GM18861 (cell line): Measurements from ENCODE around the gene RNASEH1.
"Not testable (repeated sequence)": the region's sequence is repeated elsewhere in the genome, so short reads cannot be mapped to it uniquely, and the experiment has no call there.

Source experiments
- ATAC-seq: cut with Tn5 transposase; IDR thresholded peaks from one replicate; pipeline ENCODE4 v1.9.1; 2021; ENCODE audit not compliant: unreplicated experiment

The RNASEH1 gene

GRCh38 chr2:3522961-3523421 lies 35.1 kb downstream of the RNASEH1 start:
- no peak for ATAC-seq

GRCh38 chr2:3520591-3520990 lies 37.5 kb downstream of the RNASEH1 start:
- ATAC-seq, result no peak

DNA sequence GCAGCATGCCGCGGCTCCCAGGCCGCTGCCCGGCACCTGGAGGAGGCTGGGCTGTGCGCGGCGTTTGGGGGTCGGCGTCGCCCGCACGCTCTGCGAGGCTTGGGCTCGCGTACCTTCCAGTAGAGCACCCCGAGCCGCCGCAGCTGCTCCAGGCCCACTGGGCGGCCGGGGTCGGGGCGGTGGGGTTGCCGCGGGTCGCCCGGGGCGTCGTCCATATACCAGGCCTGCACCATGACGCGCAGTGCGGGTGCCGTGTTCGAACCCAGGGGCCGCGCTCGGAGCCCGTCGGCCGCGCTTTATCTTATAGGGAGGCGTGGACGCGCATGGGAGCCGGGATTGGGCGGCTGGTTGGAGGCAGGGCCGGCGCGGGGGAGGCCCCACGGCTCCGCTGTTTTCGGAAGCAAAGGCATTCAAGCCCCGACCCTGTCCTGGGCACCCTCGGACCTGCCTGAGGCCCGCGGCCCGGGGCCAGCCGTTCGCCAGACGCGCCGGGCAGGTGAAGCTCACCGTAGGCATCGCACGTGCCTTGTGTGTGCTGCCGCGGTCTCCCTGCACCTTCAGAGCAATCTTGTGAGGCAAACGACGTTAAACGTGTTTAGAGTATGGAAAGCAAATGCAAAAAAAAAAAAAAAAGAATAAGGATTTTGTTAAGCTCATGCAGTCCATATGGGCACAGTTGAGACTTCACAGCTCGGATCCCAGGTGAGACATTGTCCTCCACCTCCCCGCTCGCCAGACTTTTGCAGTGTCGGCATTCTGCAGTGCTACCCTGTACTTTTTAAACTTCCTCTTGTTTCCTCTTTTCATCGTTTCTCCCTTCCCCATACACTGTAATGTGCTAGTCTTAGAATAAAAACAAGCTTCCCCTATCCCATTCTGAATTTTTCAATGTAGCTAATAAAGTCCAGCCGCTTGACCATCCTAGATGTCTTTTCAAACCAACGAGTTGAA lies 38.6 kb downstream of the RNASEH1 start, which contains the start of gene ADI1:
TSS of gene ADI1 (minus strand) at position 277 of the 951 bp plus-strand sequence. CDS start at position 233, 44 bp downstream.
- peak; percentile 51 for ATAC-seq

DNA sequence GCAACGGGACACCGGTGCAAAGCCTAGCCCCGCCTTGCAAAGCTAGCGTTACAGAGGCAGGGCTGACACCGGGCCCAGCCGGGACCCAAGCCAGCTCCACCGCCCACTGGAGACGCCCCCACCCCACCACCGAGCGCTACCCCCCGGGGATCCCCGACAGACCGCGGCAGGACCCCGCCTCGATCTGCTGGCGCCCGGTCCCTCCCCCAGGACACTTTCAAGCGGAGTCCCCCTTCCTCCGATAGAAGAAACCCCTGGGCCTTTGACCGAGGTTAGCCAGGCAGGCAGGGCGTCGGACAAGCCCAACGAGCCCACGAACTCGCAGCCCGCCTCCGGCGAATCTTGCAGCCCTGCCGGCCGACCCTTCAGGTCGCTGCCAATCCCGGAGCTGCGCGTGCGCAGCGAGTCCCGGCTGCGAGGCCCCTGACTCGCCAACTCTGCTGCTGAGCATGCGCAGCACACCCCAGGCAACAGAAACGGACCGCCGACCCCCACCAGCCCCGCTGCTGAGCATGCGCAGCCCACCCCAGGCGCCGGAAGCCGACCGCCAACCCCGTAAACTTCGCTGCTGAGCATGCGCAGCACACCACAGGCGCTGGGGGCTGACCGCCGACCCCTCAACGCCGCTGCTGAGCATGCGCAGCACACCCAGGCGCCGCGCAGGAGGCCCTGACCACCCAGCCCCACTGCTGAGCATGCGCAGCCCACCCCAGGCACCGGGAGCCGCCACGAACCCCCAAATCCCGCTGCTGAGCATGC lies 39.5 kb downstream of the RNASEH1 start:
- ATAC-seq, result peak; percentile 82

DNA sequence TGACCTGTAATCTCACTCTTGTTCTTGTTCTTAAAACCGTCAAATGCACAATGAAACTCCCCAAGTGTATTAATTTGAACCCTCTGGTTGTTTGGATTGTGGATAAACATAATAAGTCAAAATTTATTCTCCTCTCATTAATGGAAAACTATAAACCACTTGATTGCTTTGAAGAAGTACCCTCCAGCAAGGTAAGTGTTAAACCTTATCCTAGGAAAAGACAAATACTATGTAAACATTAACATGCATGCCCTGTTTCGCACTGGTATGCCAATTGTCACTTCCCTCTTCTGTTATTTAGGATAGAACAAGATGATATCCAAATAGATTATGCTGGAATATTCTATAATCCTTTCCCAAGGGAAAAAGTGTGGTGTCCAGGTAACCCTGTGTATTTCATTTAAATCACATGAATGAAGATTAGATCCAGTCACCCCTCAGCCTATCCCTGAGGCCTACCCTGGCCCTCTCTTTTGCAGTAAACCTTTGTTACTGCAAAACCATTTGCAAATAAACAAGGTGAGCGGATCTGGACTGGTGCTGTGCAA lies 40.1 kb downstream of the RNASEH1 start:
- ATAC-seq, result no peak

- no peak for ATAC-seq
These were observed 41.3 kb downstream of the RNASEH1 start for GRCh38 chr2:3516831-3517230.

DNA sequence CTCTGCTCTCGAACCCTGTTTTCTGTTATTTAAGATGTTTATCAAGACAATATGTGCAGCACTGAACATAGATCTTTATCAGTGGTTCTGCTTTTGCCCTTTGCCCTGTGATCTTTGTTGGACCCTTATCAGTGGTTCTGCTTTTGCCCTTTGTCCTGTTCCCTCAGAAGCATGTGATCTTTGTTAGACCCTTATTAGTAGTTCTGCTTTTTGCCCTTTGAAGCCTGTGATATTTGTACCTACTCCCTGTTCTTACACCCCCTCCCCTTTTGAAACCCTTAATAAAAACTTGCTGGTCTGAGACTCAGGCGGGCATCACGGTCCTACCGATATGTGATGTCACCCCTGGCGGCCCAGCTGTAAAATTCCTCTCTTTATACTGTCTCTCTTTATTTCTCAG lies 42.7 kb downstream of the RNASEH1 start:
- ATAC-seq, result not testable (repeated sequence)

GRCh38 chr2:3513026-3513810 lies 44.9 kb downstream of the RNASEH1 start:
- ATAC-seq, result no peak

GRCh38 chr2:3512086-3512485 lies 46.0 kb downstream of the RNASEH1 start:
- no peak for ATAC-seq

- ATAC-seq, result no peak
These were observed 52.4 kb downstream of the RNASEH1 start for GRCh38 chr2:3505771-3506170.

- no peak for ATAC-seq
These were observed 53.4 kb downstream of the RNASEH1 start for GRCh38 chr2:3504741-3505140.

- ATAC-seq, result no peak
These were observed 54.6 kb downstream of the RNASEH1 start for GRCh38 chr2:3503483-3503882.

DNA sequence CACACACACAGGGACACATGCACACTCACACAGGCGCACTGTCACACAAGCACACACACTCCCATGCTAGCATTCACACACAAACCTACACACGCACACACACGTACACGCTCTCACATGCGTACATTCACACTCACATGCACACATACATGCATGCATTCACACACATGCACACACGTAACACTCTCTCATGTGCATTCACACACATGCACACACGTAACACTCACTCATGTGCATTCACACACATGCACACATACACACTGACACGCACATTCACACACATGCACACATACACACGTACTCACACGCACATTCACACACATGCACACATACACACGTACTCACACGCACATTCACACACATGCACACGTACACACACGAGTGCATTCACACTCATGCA lies 55.1 kb downstream of the RNASEH1 start:
- ATAC-seq, result no peak

DNA sequence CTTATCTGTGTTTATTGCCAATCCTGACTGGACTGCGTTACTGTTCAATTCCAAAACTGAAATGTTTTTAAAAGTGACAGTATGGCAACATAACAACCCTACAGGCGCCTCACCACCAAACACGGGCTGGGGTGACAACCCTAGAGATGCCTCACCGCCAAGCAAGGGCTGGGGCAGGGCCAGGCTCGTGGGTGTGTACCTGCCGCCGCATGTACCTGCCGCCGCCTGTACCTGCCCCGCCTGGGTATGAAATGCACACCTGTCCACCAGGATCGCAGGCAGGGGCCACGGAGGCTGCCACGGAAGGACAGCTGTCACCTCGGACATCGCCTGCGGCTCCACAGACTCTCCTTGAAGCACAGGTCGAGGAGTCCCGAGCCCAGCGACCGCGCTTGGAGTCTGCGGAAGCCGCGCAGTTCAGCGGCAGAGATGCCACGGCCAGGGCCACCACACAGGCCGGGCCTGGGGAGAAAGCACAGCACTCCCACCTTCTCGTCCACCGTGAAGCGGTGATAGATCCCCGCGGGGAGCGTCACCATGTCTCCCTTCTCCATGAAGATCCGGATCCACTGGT lies 57.7 kb downstream of the RNASEH1 start:
- no peak for ATAC-seq

GRCh38 chr2:3498783-3499394 lies 59.2 kb downstream of the RNASEH1 start:
- no peak for ATAC-seq

GRCh38 chr2:3496708-3497080 lies 61.4 kb downstream of the RNASEH1 start:
- ATAC-seq, result not testable (repeated sequence)
